HG02970 (cell line): ENCODE data around the gene UFSP2.
"Not testable (repeated sequence)": the region's sequence is repeated elsewhere in the genome, so short reads cannot be mapped to it uniquely, and the experiment has no call there.

Source experiments
- ATAC-seq: cut with Tn5 transposase; IDR thresholded peaks from one replicate; pipeline ENCODE4 v1.9.1; 2021; ENCODE audit warnings: mild to moderate bottlenecking, moderate library complexity, moderate number of reproducible peaks; ENCODE audit not compliant: unreplicated experiment, low FRiP score

UFSP2 gene

DNA sequence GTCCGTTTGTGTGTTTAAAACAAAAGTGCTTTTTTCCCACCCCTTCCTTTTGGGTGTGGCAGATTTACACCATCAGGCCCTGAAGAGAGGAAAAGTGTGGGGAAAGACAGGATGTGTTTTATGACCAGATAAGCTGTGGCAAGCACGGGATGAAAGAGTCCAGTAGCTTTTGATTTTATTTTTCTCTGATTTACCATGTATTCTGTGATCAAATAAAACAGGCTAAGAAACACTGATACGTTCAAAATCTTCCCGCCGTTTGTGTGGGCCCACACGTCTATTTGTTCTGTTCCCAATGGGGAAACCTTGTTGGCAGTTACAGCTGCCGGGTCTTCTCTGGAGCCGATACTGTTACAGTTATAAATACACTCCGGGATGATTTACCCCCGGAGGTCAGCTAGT, 40.8 kb downstream of the UFSP2 start:
- ATAC-seq: no peak

DNA sequence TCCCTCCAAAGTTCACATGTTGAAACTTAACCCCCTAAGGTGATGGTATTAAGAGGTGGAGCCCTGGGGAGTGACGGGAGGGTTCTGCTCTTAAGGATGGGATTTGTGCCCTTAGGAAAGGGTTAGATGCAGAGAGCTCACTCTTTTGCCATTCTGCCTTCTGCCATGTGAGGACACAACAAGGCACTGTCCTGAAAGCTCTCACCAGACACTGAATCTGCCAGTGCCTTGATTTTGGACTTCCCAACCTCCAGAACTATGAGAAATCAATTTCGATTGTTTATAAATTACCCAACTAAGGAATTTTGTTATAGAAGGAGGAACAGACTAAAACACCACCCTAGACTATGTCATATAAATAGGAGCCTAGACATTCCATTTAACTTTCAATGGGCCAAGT, 41.7 kb downstream of the UFSP2 start:
- ATAC-seq: no peak

GRCh38 chr4:185383451-185383850, 42.3 kb downstream of the UFSP2 start:
- no peak for ATAC-seq

- no peak for ATAC-seq
These were observed 43.0 kb downstream of the UFSP2 start for GRCh38 chr4:185382754-185383153.

DNA sequence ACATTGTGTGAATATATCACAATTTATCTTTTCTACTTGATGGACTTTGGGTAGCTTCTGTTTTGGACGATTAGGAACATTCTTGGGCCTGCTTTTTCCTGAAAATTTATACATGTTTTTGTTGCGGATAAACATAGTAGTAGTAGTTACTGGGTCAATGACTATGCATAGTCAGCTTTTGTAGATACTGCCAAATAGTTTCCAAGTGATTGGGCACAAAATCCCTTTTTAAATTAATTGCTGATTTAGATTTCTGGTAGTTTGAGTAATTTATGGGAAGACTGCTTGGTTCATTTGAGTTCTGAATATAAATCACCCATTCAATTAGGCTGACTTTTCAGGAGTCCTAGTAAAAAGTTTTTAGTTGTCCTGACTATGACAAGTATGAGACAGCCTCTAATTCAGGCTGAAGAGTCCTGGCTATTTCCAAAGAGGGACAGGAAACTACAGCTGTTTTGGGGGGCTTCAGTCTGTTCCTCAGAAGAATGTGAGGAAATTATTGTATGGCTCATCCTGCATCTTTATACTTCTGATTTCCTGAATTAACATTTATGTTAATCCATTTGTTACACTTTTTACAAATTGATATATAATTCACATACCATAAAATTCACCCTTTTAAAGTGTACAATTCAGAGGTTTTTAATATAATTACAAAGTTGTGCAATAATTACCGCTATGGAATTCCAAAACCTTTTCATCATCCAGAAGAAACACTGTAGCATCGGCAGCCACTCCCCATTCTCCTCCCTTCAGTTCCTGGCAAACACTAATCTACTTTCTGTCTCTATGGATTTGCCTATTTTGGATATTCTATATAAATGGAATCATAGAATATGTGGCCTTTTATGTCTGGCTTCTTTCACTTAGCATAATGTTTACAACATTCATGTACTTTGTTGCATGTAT, 44.2 kb downstream of the UFSP2 start:
- no peak for ATAC-seq

DNA sequence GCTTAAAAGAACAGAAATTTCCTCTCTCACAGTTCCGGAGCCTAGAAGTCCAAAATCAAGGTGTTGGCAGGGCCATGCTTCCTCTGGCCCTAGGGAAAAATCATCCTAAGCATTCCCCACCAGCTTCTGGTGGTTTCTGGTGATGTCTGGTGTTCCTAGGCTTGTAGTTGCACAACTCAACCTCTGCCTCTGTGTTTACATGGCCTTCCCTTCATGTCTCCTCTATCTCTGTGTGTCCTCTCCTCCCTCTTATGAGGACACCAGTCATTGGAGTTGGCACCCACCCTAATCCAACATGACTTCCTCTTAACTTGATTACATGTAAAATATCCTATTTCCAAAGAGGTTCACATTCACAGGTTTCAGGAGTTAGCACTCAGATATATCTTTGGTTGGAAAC, 45.4 kb downstream of the UFSP2 start:
- no peak for ATAC-seq

DNA sequence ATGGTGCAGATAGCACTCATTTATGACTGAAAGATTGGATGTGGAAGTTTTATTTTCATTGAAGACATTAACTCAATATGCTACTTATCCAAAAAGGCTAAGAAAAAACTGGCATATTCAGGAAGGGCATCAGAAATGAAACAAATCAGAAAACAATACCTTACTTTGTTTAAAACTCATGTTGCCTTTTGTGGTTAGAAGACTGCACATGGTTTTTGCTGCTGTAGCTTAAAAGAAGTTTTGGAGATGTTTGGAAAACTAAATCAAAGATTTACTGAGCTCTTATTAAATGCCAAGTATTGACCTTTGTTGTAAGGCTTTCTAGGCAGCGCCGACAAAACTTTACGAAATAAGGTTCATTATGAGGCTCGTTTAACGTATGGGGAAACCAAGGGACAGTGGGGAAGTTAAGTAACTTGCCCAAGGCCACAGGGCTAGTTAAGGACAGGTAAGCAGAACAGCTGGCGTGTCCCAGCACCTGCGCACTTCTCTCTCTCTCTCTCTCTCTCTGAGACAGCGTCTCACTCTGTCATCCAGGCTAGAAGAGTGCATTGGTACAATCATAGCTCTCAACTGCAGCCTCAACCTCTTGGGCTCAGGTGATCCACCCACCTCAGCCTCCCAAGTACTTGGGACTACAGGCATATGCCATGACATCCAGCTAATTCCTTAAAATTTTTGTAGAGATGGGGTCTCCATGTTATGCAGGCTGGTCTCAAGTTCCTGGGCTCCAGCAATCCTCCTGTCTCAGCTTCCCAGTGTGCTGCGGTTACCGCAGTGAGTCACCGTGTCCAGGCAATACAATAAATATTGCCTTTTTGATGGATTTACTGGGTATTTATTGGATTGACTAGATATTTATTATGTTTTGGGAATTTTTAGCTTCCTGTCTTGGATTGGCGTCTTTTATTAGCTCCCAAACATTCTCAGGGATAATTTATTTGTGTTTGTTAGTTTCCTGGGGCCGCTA, 46.2 kb downstream of the UFSP2 start:
- no peak for ATAC-seq

DNA sequence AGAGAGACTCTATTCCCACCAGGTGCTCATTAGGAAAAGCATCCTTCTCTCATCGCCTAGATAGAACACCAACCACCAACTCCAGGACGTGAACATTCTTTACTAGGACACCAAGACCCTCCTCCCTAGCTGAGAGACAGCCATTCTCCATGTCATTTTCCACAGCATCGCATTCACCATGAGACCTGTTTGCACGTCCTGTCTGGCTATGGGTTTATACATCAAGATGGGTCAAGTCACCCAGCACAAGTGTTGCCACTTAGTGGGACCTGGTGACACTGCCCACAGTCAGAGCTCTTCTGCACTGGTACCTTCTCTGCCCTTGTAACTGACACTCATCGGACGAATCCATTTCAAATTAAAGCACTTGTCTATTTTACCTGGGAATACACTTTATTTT, 47.5 kb downstream of the UFSP2 start:
- no peak for ATAC-seq

DNA sequence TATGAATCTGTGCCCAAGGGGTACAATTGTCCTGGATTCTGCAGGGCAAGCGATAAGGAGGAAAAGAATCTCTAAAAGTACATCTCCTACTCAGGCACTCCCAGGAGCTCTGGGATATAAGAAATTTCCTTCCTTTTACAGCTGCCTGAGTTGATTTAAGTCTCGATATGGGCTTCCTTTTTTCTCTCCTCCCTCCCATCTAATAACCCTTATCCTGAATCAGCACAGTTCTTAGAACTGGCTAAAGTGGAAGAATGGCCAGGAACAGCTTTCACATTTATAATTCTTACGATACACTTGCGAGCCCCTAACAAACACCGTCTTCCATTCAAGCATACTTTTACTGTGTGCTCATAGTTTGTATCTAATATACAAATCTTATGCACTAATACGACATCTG, 51.2 kb downstream of the UFSP2 start:
- no peak for ATAC-seq

DNA sequence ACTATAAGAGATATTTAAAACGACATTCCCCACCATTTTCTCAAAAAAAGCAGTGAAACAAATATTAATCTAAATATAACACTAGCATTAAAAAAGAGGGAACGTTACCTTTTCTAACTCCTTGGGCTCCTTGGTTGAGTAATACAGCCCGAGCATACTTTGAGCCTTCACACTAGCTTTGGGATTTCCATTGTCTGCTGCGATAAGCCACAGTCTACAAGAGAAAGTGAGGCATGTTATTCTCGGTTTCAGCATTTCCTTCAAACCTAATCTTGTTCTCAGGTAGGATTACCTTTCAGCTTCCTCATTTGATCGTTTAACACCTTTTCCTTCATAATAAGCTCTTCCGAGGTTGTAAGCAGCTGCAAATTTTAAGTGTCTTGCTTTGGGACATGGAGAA, 51.7 kb downstream of the UFSP2 start:
- ATAC-seq: no peak

- ATAC-seq: no peak
These were observed 54.1 kb downstream of the UFSP2 start for GRCh38 chr4:185371702-185372101.

DNA sequence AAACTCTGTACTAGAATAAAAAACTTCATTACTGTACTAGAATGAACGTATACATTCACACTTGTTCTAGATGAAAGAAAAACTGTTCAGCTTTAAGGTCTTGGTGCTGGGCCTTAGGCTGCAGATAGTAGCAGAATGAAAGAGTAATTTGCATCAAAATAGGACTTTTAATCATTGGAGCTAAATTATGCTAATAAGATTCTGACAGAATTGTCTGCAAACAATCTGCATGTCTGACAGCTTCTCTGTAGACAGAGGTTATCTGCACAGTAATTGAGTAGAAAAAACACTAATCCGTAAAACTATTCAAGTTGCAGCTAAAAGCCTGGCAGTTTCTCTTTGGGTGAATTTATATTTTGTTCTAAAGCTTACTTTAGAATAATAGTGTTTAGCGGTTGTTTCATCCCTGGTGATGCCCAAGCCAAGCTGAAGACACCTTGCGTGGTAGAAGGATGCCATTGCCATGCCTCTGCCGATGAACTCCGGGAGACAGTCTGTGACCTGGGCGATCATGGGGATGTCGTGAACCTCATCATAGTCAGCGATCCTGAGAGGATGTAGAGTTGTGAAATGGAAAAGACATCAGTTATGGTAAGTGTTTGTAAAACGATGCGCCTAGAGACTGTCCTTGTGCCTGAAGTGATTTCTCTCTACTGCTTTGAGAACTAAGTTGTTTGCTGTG, 55.4 kb downstream of the UFSP2 start:
- no peak for ATAC-seq

- ATAC-seq: no peak
These were observed 56.0 kb downstream of the UFSP2 start for GRCh38 chr4:185369731-185370130.

DNA sequence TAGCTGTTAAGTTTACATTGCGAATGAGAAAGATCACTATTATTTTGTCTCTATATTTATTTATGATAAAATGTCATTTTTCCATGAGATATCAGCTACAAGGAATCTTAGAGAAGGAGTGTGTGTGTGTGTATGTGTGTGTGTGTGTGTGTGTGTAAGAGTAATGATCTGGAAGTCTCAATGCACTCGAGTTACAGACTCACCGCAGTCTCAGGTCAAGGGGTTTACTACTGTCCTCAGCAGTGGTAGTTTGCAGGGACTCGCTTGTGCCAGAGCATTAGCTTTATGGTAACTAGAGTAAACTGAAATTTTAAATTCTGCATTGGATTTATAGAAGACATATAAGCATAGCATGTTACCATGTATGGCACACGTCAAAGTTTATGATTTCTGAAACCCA, 60.9 kb downstream of the UFSP2 start:
- no peak for ATAC-seq

GRCh38 chr4:185363251-185363650, 62.5 kb downstream of the UFSP2 start:
- no peak for ATAC-seq

DNA sequence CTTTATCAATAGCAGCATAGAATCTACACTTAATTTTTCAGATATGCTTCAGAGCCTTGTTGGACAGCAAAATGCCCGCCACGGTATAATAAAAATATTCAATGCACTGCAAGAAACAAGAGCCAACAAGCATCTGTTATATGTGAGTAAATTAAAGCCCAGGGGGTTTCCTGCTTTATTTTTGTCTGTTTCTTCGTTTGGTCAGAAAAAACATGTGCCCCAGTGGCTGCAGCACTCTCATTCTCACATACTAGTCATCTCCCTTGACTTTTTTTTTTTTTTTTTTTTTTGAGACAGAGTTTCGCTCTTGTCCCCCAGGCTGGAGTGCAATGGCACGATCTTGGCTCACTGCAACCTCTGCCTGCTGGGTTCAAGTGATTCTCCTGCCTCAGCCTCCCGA, 63.2 kb downstream of the UFSP2 start:
- not testable (repeated sequence) for ATAC-seq

GRCh38 chr4:185361872-185362271, 63.9 kb downstream of the UFSP2 start:
- ATAC-seq: no peak

DNA sequence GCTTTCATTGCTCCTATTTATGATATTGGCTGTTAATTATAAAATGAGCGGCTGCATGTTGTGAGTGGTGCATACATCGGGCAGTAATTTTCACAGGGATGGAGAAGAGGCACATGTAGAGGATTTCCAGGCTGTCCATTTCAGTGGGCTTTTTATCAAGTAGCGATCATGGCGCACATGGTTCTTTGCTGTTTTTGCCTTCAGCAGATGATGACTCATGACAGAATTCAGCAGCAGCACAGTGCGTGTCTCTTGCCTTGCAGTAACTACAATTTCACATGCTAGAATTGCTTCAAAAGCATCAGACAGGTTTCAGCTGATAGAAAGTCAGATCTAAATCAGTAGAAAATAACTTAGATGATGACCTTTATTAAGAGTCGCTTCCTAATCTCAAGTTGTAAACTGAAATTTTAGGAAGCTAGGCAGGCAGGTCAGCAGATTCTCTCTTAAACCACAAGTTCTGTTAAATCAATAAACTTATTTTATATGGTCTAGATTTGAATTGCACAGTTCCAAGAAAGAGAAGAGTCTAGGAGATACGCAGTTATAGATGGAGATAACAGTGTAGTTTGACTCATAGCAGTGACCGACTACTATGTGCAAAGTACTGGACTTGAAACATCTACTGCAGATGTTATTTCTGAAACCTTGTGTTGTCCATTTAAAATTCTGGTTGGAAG, 65.9 kb downstream of the UFSP2 start:
- ATAC-seq: no peak

DNA sequence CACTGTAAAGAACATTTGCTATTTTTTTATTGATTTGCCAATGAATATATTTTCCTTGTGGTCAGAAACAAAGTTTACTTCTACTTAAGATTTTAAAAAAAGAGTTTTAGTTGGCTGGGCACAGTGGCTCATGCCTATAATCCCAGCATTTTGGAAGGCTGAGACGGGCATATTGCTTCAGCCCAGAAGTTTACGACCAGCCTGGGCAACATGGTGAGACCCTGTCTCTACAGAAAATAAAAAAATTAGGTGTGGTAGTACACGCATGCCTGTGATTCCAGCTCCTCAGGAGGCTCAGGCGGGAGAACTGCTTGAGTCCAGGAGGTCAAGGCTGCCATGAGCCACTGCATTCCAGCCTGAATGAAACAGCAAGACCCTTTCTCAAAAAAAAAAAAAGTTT, 66.8 kb downstream of the UFSP2 start:
- no peak for ATAC-seq

- no peak for ATAC-seq
These were observed 67.2 kb downstream of the UFSP2 start for GRCh38 chr4:185358514-185358913.
